ENCODE data around the gene PCNX2. TPM values are rescaled to one million over a fixed set of nuclear protein-coding genes. Genes with fewer than 3 reads are reported as not detected.

Gene PCNX2
- total RNA-seq, 1 experiment from 2014 or later = 15.3 TPM

GRCh38 chr1:233037843-233038242 lies 257.7 kb downstream of the PCNX2 start:
- CTCF ChIA-PET = no interaction called here
- no TSS peak for BruUV-seq (replicated peaks)

GRCh38 chr1:233034836-233035235 lies 260.7 kb downstream of the PCNX2 start:
- Histone ChIP-seq H3K4me3 (replicated peaks in 1 of 2; ENCODE audit: low read depth in 1 of 2, low read length in 2 of 2) (no peak overlapping the region), H3K4me2 (ENCODE audit: low read length) (no peak overlapping the region), H3K9ac (ENCODE audit: low read length) (no peak overlapping the region), H3K9me3 (ENCODE audit: control insufficient read depth in 1 of 2, insufficient read depth in 1 of 2, low read depth in 1 of 2, low read length in 2 of 2) (no peaks in the 10 kb centered on the region), H3K9me2 (ENCODE audit: insufficient read depth) (no peaks in the 10 kb centered on the region), H4K20me1 (ENCODE audit: insufficient read depth) (no peaks in the 10 kb centered on the region), H3K27me3 (ENCODE audit: insufficient read depth, low read length) (no peaks in the 10 kb centered on the region), H3K4me1 (ENCODE audit: control insufficient read depth in 1 of 2, insufficient read depth in 2 of 2, low read length in 2 of 2) (no peaks in the 10 kb centered on the region), H3K79me2 (ENCODE audit: insufficient read depth, low read length) (no peaks in the 10 kb centered on the region), H3K27ac (ENCODE audit: low read depth, low read length) (no peak overlapping the region), H3K36me3 (ENCODE audit: control insufficient read depth in 1 of 2, insufficient read depth in 2 of 2, low read length in 2 of 2) (no peaks in the 10 kb centered on the region), H2AFZ (ENCODE audit: low read depth, low read length, poor library complexity, severe bottlenecking) (no peak overlapping the region)
- ChIA-PET RAD21 (ENCODE audit: low non-redundant PET in 1 of 2, low total read pairs in 2 of 2, uncharacterized antibody in 2 of 2, unreplicated experiment in 2 of 2) (no interaction called here), POLR2A (no interaction called here), CTCF (no interaction called here)
- no TSS peak for BruUV-seq (replicated peaks)
- intact Hi-C loops (cut with micrococcal nuclease) = no loop called here
- no peak for ATAC-seq
- DNase-seq (ENCODE audit: low read depth, low spot score) = no peak
- no peak for TF ChIP-seq CTCF (IDR thresholded peaks at IDR 0.05 in 2 of 3, conservative IDR thresholded peaks at IDR 0.05 in 1 of 3; ENCODE audit: borderline replicate concordance in 1 of 3, insufficient read depth in 1 of 3, low read depth in 2 of 3, low read length in 2 of 3)
- no peak for TF ChIP-seq TCF7L2 (IDR thresholded peaks at IDR 0.05; ENCODE audit: borderline replicate concordance, extremely low read depth, insufficient read depth, insufficient read length)
- TF ChIP-seq FOSL1 (IDR thresholded peaks at IDR 0.05; ENCODE audit: low read depth) = no peak
- TF ChIP-seq ATF3 (IDR thresholded peaks at IDR 0.05) = no peak
- TF ChIP-seq EZH2phosphoT487 (IDR thresholded peaks at IDR 0.05; ENCODE audit: borderline replicate concordance) = no peak
- no peak for TF ChIP-seq SP1 (IDR thresholded peaks at IDR 0.05; ENCODE audit: low read depth)
- TF ChIP-seq POLR2AphosphoS5 (IDR thresholded peaks at IDR 0.05; ENCODE audit: low read depth, low read length) = no peak
- TF ChIP-seq RAD21 (IDR thresholded peaks at IDR 0.05; ENCODE audit: low read depth) = no peak
- no peak for TF ChIP-seq POLR2A (IDR thresholded peaks at IDR 0.05; ENCODE audit: borderline replicate concordance, extremely low read depth, insufficient read depth, insufficient read length)
- TF ChIP-seq YY1 (IDR thresholded peaks at IDR 0.05; ENCODE audit: extremely low read depth, insufficient replicate concordance, low read depth, low read length) = no peak
- TF ChIP-seq SIN3A (IDR thresholded peaks at IDR 0.05; ENCODE audit: low read depth) = no peak
- no peak for TF ChIP-seq MAX (IDR thresholded peaks at IDR 0.05)
- TF ChIP-seq ZBTB33 (IDR thresholded peaks at IDR 0.05; ENCODE audit: extremely low read depth, insufficient replicate concordance, low read length) = no peak
- TF ChIP-seq ZNF274 (IDR thresholded peaks at IDR 0.05; ENCODE audit: low read depth, low read length) = no peak
- TF ChIP-seq ZFX (IDR thresholded peaks at IDR 0.05) = no peak
- TF ChIP-seq EGR1 (IDR thresholded peaks at IDR 0.05; ENCODE audit: low read depth) = no peak

More at GRCh38 chr1:233037843-233038242, 257.7 kb downstream of the PCNX2 start:
- no peak overlapping the region for H3K4me2 ChIP-seq (ENCODE audit: low read length)
- no peak overlapping the region for H3K27ac ChIP-seq (ENCODE audit: low read depth, low read length)
- no peak overlapping the region for H2AFZ ChIP-seq (ENCODE audit: low read depth, low read length, poor library complexity, severe bottlenecking)
- no peak for DNase-seq (ENCODE audit: low read depth, low spot score)
- H3K79me2 ChIP-seq (ENCODE audit: insufficient read depth, low read length) = no peaks in the 10 kb centered on the region
- no peaks in the 10 kb centered on the region for H4K20me1 ChIP-seq (ENCODE audit: insufficient read depth)
- no peak overlapping the region for H3K4me3 ChIP-seq (replicated peaks in 1 of 2; ENCODE audit: low read depth in 1 of 2, low read length in 2 of 2)
- POLR2A ChIA-PET = no interaction called here
- ATAC-seq = no peak
- TF ChIP-seq YY1 (IDR thresholded peaks at IDR 0.05; ENCODE audit: extremely low read depth, insufficient replicate concordance, low read depth, low read length) (no peak), SRF (IDR thresholded peaks at IDR 0.05; ENCODE audit: low read depth) (no peak), CBX3 (IDR thresholded peaks at IDR 0.05; ENCODE audit: low read depth) (no peak), SIN3A (IDR thresholded peaks at IDR 0.05; ENCODE audit: low read depth) (no peak), POLR2AphosphoS5 (IDR thresholded peaks at IDR 0.05; ENCODE audit: low read depth, low read length) (no peak)
- H3K27me3 ChIP-seq (ENCODE audit: insufficient read depth, low read length) = no peaks in the 10 kb centered on the region
- no peaks in the 10 kb centered on the region for H3K36me3 ChIP-seq (ENCODE audit: control insufficient read depth in 1 of 2, insufficient read depth in 2 of 2, low read length in 2 of 2)
- RAD21 ChIA-PET (ENCODE audit: low non-redundant PET in 1 of 2, low total read pairs in 2 of 2, uncharacterized antibody in 2 of 2, unreplicated experiment in 2 of 2) = no interaction called here
- H3K4me1 ChIP-seq (ENCODE audit: control insufficient read depth in 1 of 2, insufficient read depth in 2 of 2, low read length in 2 of 2) = no peaks in the 10 kb centered on the region
- no peaks in the 10 kb centered on the region for H3K9me2 ChIP-seq (ENCODE audit: insufficient read depth)
- no peaks in the 10 kb centered on the region for H3K9me3 ChIP-seq (ENCODE audit: control insufficient read depth in 1 of 2, insufficient read depth in 1 of 2, low read depth in 1 of 2, low read length in 2 of 2)
- intact Hi-C loops (cut with micrococcal nuclease) = no loop called here
- H3K9ac ChIP-seq (ENCODE audit: low read length) = no peak overlapping the region

All from HCT116 (cell line).